ENCODE results near the gene UBE2K.
A peak's percentile ranks its signal among the peaks of the same experiment; 100 is the strongest.
"Not testable (repeated sequence)": the region's sequence is repeated elsewhere in the genome, so short reads cannot be mapped to it uniquely, and the experiment has no call there.

Gene UBE2K

DNA sequence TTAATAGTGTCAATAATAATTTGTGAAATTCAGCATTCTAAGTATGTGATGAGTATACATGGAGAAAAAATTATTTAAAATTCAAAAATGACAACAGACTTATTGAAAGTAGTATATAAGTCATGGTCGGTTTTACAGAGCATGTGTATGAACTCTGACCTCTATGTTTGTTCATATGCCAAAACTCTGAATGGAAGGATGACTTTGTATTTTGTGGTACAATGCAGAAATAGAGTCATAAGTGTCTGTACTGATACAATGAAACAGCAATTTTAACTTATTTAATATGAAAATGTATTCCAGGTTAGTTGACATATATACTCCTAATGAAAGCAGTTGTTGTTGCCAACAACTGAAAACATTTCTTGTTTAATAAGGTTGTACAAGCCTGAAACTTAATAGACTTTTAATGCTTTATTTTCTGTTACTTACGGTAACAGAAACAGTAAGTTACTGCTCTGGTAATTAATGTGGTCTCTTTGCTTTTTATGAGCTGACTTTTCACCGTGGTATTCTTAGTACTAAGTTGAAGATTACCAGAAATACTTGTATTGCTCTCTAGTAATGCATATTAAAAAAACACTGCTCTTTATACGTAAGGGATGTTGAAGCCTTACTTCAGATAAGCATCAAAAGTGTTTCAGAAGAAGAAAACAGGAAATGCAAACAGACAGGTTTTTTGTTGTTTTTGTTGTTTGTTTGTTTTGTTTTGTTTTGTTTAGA lies 1.9 kb downstream of the UBE2K start:
- H3K4me3 ChIP-seq (ENCODE audit: low read depth, low read length), result peak overlapping the region; percentile 98
- TF ChIP-seq, protein P1, sequence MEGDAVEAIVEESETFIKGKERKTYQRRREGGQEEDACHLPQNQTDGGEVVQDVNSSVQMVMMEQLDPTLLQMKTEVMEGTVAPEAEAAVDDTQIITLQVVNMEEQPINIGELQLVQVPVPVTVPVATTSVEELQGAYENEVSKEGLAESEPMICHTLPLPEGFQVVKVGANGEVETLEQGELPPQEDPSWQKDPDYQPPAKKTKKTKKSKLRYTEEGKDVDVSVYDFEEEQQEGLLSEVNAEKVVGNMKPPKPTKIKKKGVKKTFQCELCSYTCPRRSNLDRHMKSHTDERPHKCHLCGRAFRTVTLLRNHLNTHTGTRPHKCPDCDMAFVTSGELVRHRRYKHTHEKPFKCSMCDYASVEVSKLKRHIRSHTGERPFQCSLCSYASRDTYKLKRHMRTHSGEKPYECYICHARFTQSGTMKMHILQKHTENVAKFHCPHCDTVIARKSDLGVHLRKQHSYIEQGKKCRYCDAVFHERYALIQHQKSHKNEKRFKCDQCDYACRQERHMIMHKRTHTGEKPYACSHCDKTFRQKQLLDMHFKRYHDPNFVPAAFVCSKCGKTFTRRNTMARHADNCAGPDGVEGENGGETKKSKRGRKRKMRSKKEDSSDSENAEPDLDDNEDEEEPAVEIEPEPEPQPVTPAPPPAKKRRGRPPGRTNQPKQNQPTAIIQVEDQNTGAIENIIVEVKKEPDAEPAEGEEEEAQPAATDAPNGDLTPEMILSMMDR (conservative IDR thresholded peaks at IDR 0.05; ENCODE audit: low read depth, low read length), result no peak
- peak; percentile 57 for DNase-seq (ENCODE audit: low read depth)

DNA sequence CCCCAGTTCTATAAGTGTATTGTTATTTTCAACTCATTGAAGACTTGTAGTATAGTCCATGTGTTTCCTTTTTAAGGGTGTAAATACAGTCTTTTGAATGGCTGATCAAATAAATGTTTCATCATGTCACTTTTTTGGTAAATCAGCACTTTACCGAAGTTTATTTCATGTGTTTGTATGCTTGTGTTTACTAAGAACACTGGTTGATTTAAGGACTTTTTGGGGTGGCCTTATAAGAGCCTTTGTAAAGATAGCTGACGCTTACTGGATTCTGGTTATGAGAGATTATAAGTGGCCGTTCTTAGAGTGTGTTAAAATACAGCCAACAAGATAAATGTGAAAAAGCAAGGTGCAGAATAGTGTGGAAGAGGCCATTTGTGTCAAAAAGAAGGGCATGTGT lies 2.6 kb downstream of the UBE2K start:
- no peak for DNase-seq (ENCODE audit: low read depth)
- H3K4me3 ChIP-seq (ENCODE audit: low read depth, low read length), result peak overlapping the region; percentile 98
- TF ChIP-seq, protein P1 (conservative IDR thresholded peaks at IDR 0.05; ENCODE audit: low read depth, low read length), result no peak

DNA sequence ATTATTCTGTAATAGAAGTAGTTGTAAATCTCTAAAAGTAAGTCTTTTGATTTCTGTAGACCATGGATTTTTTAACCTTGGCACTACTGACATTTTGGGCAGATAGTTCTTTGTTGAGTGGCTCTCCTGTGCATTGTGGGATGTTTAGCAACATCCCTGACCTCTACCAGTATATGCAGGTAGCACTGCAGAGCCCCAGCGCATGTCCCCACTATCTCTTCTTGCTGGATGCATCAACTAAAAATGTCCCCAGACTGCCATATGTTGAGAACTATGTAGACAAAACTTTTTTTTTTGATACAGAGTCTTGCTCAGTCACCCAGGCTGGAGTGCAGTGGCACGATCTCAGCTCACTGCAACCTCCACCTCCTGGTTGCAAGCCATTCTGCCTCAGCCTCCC lies 4.8 kb downstream of the UBE2K start:
- DNase-seq (ENCODE audit: low read depth), result no peak
- TF ChIP-seq, protein P1 (conservative IDR thresholded peaks at IDR 0.05; ENCODE audit: low read depth, low read length), result no peak
- no peak overlapping the region for H3K4me3 ChIP-seq (ENCODE audit: low read depth, low read length)

DNA sequence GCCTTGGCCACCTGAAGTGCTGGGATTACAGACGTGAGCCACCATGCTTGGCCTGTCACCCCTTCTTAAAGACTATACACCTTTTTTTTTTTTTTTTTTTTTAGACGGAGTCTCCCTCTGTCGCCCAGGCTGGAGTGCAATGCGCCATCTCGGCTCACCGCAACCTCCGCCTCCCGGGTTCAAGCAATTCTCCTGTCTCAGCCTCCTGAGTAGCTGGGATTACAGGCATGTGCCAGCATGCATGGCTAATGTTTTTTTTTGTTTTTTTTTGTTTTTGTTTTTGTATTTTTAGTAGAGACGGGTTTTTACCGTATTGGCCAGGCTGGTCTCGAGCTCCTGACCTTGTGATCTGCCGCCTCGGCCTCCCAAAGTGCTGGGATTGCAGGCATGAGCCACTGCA lies 6.9 kb downstream of the UBE2K start:
- DNase-seq (ENCODE audit: low read depth); H3K4me3 ChIP-seq (ENCODE audit: low read depth, low read length): not testable (repeated sequence)

DNA sequence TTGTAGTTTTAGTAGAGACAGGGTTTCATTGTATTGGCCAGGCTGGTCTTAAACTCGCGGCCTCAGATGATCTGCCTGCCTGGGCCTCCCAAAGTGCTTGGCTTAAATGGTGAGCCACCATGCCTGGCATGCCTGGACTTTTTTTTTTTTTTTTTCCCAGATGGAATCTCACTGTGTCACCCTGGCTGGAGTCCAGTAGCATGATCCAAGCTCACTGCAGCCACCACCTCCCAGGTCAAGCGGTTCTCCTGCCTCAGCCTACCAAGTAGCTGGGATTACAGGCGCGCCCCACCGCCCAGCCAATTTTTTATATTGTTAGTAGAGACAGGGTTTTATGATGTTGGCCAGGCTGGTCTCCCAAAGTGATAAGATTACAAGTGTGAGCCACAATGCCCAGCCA lies 8.4 kb downstream of the UBE2K start:
- no peak overlapping the region for H3K4me3 ChIP-seq (ENCODE audit: low read depth, low read length)
- TF ChIP-seq, protein P1 (conservative IDR thresholded peaks at IDR 0.05; ENCODE audit: low read depth, low read length), result no peak
- DNase-seq (ENCODE audit: low read depth), result peak; percentile 55

DNA sequence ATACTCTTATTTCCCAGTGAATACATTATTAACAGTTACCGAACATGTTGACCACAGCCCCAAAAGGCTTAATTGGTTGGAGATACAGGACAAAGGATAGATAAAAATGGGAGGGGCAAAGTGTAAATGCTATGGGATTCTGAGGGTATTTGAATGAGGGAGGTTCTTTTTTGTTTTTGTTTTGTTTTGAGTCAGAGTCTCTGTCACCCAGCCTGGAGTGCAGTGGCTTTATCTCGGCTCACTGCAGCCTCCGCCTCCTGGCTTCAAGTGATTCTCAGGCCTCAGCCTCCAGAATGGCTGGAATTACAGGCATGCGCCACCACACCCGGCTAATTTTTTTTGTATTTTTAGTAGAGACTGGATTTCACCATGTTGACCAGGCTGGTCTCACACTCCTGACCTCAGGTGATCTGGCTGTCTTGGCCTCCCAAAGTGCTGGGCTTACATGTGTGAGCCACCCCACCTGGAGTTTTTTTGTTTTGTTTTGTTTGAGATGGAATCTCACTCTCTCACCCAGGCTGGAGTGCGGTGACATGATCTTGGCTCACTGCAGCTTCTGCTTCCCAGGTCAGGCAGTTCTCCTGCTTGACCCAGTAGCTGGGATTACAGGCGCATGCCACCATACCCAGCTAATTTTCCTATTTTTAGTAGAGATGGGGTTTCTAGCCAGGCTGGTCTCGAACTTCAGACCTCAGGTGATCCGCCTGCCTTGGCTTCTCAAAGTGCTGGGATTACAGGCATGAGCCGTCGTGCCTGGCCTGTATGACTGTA lies 9.0 kb downstream of the UBE2K start:
- H3K4me3 ChIP-seq (ENCODE audit: low read depth, low read length), result no peak overlapping the region
- peak; percentile 36 for DNase-seq (ENCODE audit: low read depth)
- TF ChIP-seq, protein P1 (conservative IDR thresholded peaks at IDR 0.05; ENCODE audit: low read depth, low read length), result no peak

DNA sequence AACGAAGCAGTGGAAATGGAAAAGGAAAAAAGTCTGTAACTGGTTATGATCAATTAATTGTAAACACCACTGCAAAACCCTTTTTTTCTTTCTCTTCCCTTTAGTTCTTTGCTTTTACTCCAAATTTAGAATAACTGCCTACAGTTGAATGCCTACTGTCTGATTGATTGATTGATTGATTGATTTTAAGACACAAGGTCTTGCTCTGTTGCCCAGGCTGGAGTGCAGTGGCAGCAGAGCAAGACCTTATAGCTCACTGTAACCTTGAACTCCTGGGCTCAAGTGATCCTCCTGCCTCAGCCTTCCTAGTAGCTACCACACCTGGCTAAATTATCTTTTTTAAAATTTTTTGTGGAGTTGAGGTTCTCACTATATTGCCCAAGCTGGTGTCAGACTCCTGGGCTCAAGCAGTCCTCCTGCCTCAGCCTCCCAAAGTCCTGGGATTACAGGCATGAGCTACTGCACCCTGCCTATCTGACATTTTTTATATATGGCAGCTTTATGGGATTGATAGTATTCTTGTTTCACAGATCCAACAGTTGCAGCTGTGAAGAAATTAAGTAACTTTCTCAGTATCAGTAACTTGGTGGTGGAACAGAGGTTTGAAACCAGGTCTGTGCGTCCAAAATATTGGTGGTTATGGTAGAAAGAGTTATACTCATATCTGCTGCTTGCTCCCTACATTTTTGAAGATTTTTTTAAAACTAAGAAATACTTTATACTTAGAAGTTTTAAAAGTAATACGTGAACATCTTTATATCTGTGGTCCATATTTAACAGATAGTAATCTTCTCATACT lies 12.4 kb downstream of the UBE2K start:
- no peak for DNase-seq (ENCODE audit: low read depth)
- no peak overlapping the region for H3K4me3 ChIP-seq (ENCODE audit: low read depth, low read length)
- TF ChIP-seq, protein P1 (conservative IDR thresholded peaks at IDR 0.05; ENCODE audit: low read depth, low read length), result no peak
